Measurements from ENCODE around the gene KIAA1217.
"Not testable (repeated sequence)": the region's sequence is repeated elsewhere in the genome, so short reads cannot be mapped to it uniquely, and the experiment has no call there.

The KIAA1217 gene

DNA sequence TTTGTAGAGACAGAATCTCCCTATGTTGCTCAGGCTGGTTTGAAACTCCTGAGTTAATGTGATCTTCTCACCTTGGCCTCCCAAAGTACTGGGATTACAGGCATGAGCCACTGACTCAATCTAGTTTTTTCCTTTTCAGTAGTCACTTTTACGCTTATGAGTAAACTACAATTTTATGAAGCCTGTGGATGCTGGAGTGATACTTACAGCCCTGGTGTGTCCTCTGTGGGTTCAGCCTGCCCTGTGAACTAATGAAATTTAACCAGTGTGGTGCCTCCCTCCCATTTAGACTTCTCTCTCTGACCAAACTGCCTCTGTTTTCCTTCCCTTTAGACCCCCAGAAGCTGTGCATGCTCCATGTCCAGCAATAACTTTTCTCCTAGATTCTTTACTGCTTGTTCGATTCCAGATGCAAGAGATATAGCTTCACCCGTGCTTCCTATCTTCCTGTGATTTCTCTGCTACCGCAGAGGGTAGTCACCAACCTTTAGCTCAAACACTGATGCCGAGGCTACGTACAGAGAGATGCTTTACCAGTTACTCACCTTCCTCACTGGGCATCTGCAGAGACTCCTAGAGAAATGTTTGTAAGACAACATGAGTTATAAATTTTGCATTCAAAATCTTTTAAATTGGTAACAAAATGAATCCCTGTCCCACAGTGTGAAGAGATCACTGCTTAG, 90.8 kb downstream of the KIAA1217 start:
- no peak for DNase-seq

- no peak for DNase-seq
Measured at GRCh38 chr10:24303522-24304310, 94.8 kb downstream of the KIAA1217 start.

DNA sequence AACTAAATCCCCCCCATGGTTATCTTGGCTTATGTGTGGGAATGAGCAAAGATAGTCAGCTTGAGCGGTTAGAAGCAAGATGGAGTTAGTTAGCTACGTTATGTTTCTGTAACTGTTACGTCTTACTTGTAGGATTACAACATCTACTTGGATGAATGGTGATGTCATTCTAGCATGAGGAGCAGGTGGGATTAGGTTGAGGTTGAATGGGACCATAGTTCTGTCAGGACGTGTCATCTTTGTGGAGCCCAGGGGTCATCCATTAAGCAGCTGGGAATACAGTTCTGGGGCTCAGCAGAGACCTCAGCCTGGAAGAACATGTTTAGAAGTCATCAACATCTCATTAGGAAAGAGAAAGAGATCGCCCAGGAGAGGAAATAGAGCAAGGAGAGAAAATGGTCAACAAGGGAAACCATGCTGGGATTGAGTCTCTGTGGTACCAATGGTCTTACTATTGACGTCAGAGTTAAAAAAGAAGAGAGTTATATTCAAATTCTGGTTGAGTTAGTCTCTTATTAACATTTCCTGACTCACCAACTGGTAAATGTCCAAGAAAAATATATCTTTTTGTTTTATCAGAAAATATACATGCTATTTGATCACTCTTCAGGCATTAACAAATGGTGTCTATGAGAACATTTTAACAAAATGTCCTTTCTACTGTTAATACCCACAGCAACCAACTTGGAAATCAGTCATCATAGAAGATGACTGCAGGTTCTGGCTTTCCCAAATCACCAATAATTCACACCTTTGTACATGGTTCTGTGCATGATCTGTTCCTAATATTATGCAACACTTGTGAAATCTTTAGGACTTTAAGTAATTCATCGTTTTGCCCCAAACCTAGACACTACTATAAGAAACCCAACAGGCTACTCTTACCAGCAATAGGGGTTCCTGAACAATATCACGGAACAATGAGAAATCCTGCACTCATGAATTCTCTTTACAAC, 96.9 kb downstream of the KIAA1217 start:
- no peak for DNase-seq

GRCh38 chr10:24306507-24306875, 97.6 kb downstream of the KIAA1217 start:
- no peak for DNase-seq

DNA sequence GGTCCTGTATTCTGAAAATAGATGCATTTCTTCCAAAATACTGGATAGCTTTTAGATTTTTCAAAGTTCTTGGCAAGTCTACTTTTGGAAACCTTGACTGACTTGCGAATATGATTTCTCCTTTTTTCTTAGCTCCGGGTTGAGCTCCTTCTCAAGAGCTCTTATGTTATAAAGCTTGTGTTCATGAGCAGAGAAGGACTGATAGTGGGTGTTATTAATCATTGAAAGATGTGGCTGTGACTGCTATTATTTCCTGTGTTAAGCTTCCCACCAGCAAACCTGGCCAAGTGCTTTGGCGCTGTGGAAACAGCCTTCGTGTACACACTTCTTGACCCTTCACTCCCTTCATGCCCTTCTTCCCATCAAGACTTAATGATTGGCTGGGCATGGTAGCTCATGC, 98.2 kb downstream of the KIAA1217 start:
- no peak for DNase-seq

- DNase-seq: no peak
Measured at GRCh38 chr10:24307696-24308485, 99.0 kb downstream of the KIAA1217 start.

DNA sequence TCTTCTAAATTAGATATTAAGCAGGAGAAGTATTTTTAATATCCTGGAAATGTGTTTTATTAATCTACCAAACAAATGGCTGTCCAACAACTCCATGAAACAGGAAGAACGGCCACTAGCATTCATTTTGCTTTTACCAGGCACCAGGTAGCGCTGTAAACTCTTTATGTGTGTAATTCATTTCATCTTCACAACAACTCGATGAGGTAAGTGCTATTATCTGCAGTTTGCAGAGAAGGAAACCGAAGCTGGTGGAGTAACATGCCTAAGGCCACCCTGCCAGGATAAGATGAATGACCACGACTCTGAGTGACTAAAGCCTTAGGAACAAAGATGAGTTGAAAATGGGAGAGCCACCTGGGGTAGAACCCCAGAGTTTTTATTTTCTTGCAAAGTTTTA, 101.2 kb downstream of the KIAA1217 start:
- DNase-seq: no peak

- DNase-seq: no peak
Measured at GRCh38 chr10:24311888-24312287, 103.0 kb downstream of the KIAA1217 start.

- DNase-seq: no peak
Measured at GRCh38 chr10:24313283-24313682, 104.3 kb downstream of the KIAA1217 start.

GRCh38 chr10:24315211-24315610, 106.3 kb downstream of the KIAA1217 start:
- DNase-seq: no peak

GRCh38 chr10:24318517-24318916, 109.6 kb downstream of the KIAA1217 start:
- DNase-seq: no peak

DNA sequence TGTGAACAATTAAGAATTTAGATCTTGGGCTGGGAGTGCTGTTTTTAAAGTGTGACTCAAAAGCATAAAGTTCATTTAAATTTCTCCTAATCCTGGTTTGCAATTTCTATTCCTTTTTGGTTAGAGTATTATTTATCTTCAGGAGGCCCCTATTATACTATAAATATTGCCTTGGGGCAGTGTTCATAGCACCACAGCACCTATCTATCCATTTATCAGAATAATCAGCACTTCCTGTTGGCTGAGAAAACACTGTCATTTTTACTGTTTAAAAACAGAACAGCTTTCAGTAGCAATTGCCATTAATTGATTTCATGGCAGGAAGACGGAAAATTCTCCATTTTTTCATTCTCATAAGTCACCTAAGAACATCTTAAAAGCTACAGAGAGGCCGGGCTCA, 111.4 kb downstream of the KIAA1217 start:
- DNase-seq: no peak

DNA sequence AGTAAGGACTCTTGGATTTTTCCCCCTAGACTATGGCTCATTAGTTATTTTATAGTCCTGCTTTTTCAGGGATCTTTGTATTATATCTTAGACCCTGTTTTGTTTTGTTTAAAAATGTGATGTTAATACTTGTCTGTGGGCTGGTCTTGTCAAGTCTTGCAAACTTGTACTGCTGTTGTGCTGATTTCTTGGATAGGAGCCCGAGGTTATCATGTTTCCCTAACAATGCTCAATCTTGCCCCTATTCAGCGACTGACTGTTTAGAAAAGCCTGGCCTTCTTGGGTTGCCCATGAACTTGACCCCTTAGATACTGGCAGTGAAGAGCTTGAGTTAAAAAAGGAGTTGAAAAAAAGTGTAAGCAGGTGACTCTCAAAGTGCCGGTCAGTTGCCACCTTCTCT, 115.7 kb downstream of the KIAA1217 start:
- no peak for DNase-seq

- no peak for DNase-seq
Measured at GRCh38 chr10:24331457-24331856, 122.5 kb downstream of the KIAA1217 start.

DNA sequence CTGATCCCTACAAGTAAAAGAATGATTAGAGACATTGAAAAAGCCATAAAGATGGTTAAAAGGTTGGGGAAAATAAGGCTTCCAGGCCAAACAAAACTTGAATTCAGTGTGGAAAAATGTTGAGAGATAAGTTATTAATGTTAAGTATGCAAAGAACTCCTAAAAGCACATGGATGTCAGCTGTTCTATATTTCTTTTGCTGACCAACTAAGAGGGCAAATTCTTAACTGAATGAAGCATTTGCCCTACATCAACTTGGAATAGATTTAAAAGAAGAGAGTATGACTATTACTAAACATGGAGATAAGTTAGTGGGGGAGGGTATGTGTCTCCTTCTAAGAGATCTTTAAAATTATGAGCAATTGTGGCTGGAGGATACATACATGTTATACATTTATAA, 124.8 kb downstream of the KIAA1217 start:
- no peak for DNase-seq

DNA sequence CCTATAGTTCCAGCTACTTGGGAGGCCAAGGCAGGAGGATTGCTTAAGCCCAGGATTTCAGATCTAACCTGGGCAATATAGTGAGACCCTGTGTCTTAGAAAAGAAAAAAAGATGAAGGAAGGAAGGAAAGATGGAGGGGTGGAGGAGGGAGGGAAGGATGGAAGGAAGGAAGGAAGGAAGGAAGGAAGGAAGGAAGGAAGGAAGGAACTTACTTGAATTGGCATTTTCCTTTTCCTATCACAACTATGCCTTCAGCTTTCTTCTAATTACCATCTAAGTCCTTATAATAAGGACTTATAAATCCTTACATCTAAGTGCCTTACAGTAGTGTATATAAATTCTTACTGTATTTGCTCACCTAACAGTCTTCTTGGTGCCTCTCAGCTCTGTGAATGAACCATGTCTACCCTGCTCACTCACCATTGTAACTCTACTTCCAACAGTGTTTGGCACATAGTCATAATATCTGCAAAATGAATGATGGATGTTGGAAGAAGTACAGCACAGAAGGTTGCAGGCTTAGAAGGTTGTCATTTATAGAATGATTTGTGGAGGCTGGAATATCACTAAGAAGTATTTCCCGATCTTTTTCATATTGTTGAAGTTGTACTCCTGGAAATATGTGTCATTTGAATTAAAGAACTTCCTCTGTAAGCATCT, 125.5 kb downstream of the KIAA1217 start:
- no peak for DNase-seq

- not testable (repeated sequence) for DNase-seq
Measured at GRCh38 chr10:24337723-24338122, 128.8 kb downstream of the KIAA1217 start.

DNA sequence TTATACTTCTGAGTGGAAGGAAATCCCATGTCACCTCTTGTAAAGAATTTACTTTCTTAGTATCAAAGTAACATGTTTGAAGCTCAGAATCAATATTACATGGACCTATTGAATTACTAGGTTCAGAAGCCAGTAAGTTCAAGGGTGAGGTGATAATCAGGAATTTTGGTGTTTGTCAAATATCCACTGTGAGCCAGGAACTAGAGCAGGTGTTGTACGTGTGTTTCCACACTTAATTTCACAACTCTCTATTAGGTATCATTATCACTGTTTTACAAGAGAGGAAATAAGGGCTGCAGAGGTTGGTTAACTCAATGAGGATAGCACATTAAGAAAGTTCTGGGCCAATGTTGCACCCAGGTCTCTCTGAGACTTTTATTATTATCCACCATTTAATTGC, 130.4 kb downstream of the KIAA1217 start:
- no peak for DNase-seq

- no peak for DNase-seq
Measured at GRCh38 chr10:24340446-24340845, 131.5 kb downstream of the KIAA1217 start.

DNA sequence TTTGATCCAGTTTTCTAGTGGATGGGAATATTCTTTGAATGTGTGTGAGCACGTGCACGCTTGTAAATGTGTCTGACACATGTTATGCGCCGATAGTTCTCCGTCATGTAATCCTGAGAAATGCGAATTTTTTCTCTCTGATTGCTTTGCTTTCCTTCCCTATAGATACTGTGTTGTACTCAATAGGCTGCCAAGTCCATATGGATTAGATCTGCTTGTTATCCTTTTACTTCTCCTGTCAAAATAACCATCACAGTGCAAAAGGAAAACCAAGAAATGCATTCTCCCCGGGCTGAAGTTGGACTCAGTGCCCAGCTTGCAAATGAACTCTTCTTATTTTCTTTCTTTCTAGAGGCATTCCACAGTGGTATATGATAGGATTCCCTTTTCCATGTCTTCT, 131.9 kb downstream of the KIAA1217 start:
- DNase-seq: no peak

GRCh38 chr10:24341371-24341770, 132.4 kb downstream of the KIAA1217 start:
- DNase-seq: no peak

DNA sequence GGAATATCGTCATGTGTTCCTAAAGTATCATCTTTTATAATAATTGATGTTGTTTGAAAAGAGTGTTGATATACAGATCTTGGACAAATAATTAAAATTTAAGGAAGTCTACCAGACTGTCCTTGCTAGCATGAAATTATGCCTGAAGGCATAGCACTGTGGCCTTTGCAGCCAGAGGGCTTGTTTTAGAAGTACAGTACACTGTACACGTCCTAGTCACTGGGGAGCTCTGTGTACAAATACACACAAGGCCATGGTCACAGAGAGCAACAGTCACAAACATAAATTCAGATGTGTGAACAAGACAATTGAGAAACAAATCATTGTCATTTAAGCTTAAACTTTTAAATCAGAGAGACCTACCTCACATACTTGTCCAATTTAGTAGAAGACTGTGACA, 133.0 kb downstream of the KIAA1217 start:
- no peak for DNase-seq

All from activated CD8-positive, alpha-beta memory T cell treated with anti-CD3 and anti-CD28 coated beads for 24 hours (primary cell).